Endothelial cell of umbilical vein (primary cell): ENCODE results near the gene MOCS2. TPM values are rescaled to one million over a fixed set of nuclear protein-coding genes. Genes with fewer than 3 reads are reported as not detected.
"Not testable (repeated sequence)": the region's sequence is repeated elsewhere in the genome, so short reads cannot be mapped to it uniquely, and the experiment has no call there.

Experiments used
- BruUV-seq: library from RNA; stranded (reverse); fragments of 400-500 nt; replicated peaks from 2 replicates; lab custom pipeline; 2021; lab: Mats Ljungman, UMichigan
- CTCF ChIA-PET: fragments of 300-600, 350-600 bp; sonication (Branson Sonifier 250); formaldehyde crosslinking; loops from one replicate; lab custom pipeline; 2021; ENCODE audit warnings: antibody characterized with exemption, inconsistent platforms; lab: Charles Lee
- POLR2A ChIA-PET: fragments of 300-600, 350-600 bp; sonication (Branson Sonifier 250); formaldehyde crosslinking; loops from one replicate; lab custom pipeline; 2021; ENCODE audit warnings: antibody characterized with exemption, inconsistent platforms; lab: Charles Lee
- DNase-seq: peaks from one replicate; pipeline ENCODE4 v3.0.0-alpha.2; 2011; ENCODE audit warnings: low read depth, low spot score
- FAIRE-seq: peaks from 2 replicates; lab custom pipeline; 2011; peaks lifted over from hg19 to GRCh38; lab: Jason Lieb, UNC
- H2AFZ ChIP-seq: 2 replicates; pipeline ENCODE4 v1.6.0; 2012; ENCODE audit warnings: low read depth, low read length, control low read depth, inconsistent platforms
- H3K27ac ChIP-seq: 2 replicates; pipeline ENCODE4 v1.5.1; 2011; ENCODE audit warnings: low read depth, mild to moderate bottlenecking, control low read depth, low read length, moderate library complexity; ENCODE audit not compliant: insufficient read depth
- H3K27me3 ChIP-seq, 2 experiments: 2 replicates each; pipeline versions ENCODE4 v1.6.0 to v1.6.1; 2011; ENCODE audit warnings: low read length in 2 of 2, mixed read lengths in 1 of 2; ENCODE audit not compliant: control insufficient read depth in 2 of 2, insufficient read depth in 2 of 2
- H3K36me3 ChIP-seq, 2 experiments: 2 replicates in 1 of 2; 3 replicates in 1 of 2; pipeline ENCODE4 v1.5.1; 2011; ENCODE audit warnings: low read length in 2 of 2, mild to moderate bottlenecking in 1 of 2, moderate library complexity in 1 of 2; ENCODE audit not compliant: control insufficient read depth in 2 of 2, insufficient read depth in 2 of 2; ENCODE audit errors: extremely low read depth in 1 of 2
- H3K4me1 ChIP-seq: 3 replicates; pipeline ENCODE4 v1.5.1; 2011; ENCODE audit warnings: mild to moderate bottlenecking, low read length; ENCODE audit not compliant: control insufficient read depth, insufficient read depth; ENCODE audit errors: extremely low read depth
- H3K4me2 ChIP-seq: 2 replicates; pipeline ENCODE4 v1.6.1; 2011; ENCODE audit warnings: low read length, control low read depth, mixed read lengths; ENCODE audit not compliant: insufficient read depth
- H3K4me3 ChIP-seq, 3 experiments: fragments of 200-600 bp in 1 of 3; sonication (generic), shearing (Covaris generic) in 1 of 3; replicated peaks in 1 of 3; 2 replicates each; pipeline ENCODE4 v1.5.1; 2011 to 2016; ENCODE audit warnings: control low read depth in 3 of 3, low read length in 3 of 3, mild to moderate bottlenecking in 2 of 3, inconsistent platforms in 1 of 3, low read depth in 1 of 3, moderate library complexity in 1 of 3; ENCODE audit not compliant: insufficient read depth in 1 of 3
- H3K79me2 ChIP-seq: 2 replicates; pipeline ENCODE4 v1.6.0; 2012; ENCODE audit warnings: low read length, inconsistent platforms; ENCODE audit not compliant: control insufficient read depth, insufficient read depth
- H3K9ac ChIP-seq: replicated peaks from 2 replicates; pipeline ENCODE3; 2011; ENCODE audit warnings: low read length, control low read depth; ENCODE audit not compliant: insufficient read depth; ENCODE audit errors: extremely low read depth
- H3K9me1 ChIP-seq: replicated peaks from 3 replicates; pipeline ENCODE4 v1.6.0; 2011; ENCODE audit warnings: mild to moderate bottlenecking, low read length; ENCODE audit not compliant: control insufficient read depth, insufficient read depth; ENCODE audit errors: extremely low read depth
- H3K9me3 ChIP-seq: replicated peaks from 2 replicates; pipeline ENCODE4 v1.5.1; 2012; ENCODE audit warnings: low read length, inconsistent platforms; ENCODE audit not compliant: control insufficient read depth, insufficient read depth
- H4K20me1 ChIP-seq: replicated peaks from 2 replicates; pipeline ENCODE3; 2011; ENCODE audit warnings: mild to moderate bottlenecking, low read length; ENCODE audit not compliant: control insufficient read depth, insufficient read depth; ENCODE audit errors: extremely low read depth
- CTCF ChIP-seq, 2 donors: IDR thresholded peaks; 1 replicate in 1 of 2; 2 replicates in 1 of 2; pipeline ENCODE4 v1.5.1; 2011; ENCODE audit warnings: low read length in 2 of 2, mild to moderate bottlenecking in 2 of 2, moderate library complexity in 2 of 2, control low read depth in 1 of 2, inconsistent platforms in 1 of 2, low read depth in 1 of 2; ENCODE audit not compliant: insufficient read depth in 1 of 2; ENCODE audit errors: extremely low read depth in 1 of 2
- EZH2 ChIP-seq: IDR thresholded peaks from 2 replicates; pipeline ENCODE4 v1.6.1; 2012; ENCODE audit warnings: borderline replicate concordance, low read depth, mild to moderate bottlenecking, moderate library complexity, low read length, inconsistent platforms; ENCODE audit not compliant: severe bottlenecking
- FOS ChIP-seq: IDR thresholded peaks from 2 replicates; pipeline ENCODE4 v1.6.1; 2011; ENCODE audit warnings: mild to moderate bottlenecking, low read length, moderate library complexity, borderline replicate concordance; ENCODE audit not compliant: insufficient read depth
- GATA2 ChIP-seq: IDR thresholded peaks from 2 replicates; pipeline ENCODE4 v1.7.0; 2011; ENCODE audit warnings: low read depth, mild to moderate bottlenecking, moderate library complexity, mixed read lengths, low read length; ENCODE audit not compliant: insufficient read length, insufficient read depth
- JUN ChIP-seq: IDR thresholded peaks from 2 replicates; pipeline ENCODE4 v1.6.1; 2011; ENCODE audit warnings: borderline replicate concordance, low read depth; ENCODE audit not compliant: insufficient read length, insufficient read depth
- MAX ChIP-seq: IDR thresholded peaks from 2 replicates; pipeline ENCODE4 v1.6.1; 2011; ENCODE audit not compliant: insufficient read depth, insufficient read length
- MYC ChIP-seq: IDR thresholded peaks from one replicate; pipeline ENCODE4 v1.6.1; 2011; ENCODE audit warnings: mild to moderate bottlenecking, low read depth, low read length
- POLR2A ChIP-seq: IDR thresholded peaks from 2 replicates; pipeline ENCODE4 v1.6.1; 2012; ENCODE audit warnings: low read depth, mild to moderate bottlenecking, control low read depth, low read length
- POLR2AphosphoS5 ChIP-seq: IDR thresholded peaks from 2 replicates; pipeline ENCODE4 v1.6.1; 2012; ENCODE audit warnings: low read depth, mild to moderate bottlenecking, control low read depth, low read length, moderate library complexity; ENCODE audit not compliant: insufficient read depth
- dilution Hi-C: fragments of 300-500 bp; cut with MboI; formaldehyde crosslinking; loops from one replicate; pipeline ENCODE4 v1.15.0; 2019; ENCODE audit warnings: low sequenced_read_pairs; ENCODE audit not compliant: extremely low pct_ligation_motif_present
- intact Hi-C: fragments of 100-400 bp; cut with micrococcal nuclease; formaldehyde crosslinking; loops from one replicate; pipeline ENCODE4 v1.10.0; 2022
- polyA plus RNA-seq, 4 experiments: library from polyadenylated mRNA; depleted of rRNA in 3 of 4; stranded (reverse) in 3 of 4; unstranded in 1 of 4; fragments of >200 nt; gene quantifications; 2 replicates each; pipeline versions ENCODE4 v1.2.1 to v1.2.3, GENCODE V29; 2011 to 2012; ENCODE audit warnings: missing spikeins in 1 of 4
- total RNA-seq: library from RNA; stranded (reverse); gene quantifications from 2 replicates; pipeline ENCODE4 v1.2.3, GENCODE V29; 2021

MOCS2 gene
- total and polyA plus RNA-seq, 2 donors (not counting 3 experiments of a cell fraction or from before 2014, with no cell fraction given): 14.3 to 31.5 TPM

GRCh38 chr5:53112909-53113308 is 3.4 kb upstream of the MOCS2 start:
- H3K36me3 ChIP-seq: no peaks in the 10 kb centered on the region
- no peak overlapping the region for H3K27ac ChIP-seq
- H3K9ac ChIP-seq: no peak overlapping the region
- peaks cover 1% of the 10 kb centered on the region for H3K79me2 ChIP-seq
- dilution Hi-C loops (no loop called here), intact Hi-C loops (no loop called here)
- H4K20me1 ChIP-seq: no peaks in the 10 kb centered on the region
- DNase-seq: no peak
- BruUV-seq: no TSS peak
- FAIRE-seq: no peak
- H3K4me3 ChIP-seq: no peak overlapping the region
- ChIA-PET POLR2A (no interaction called here), CTCF (interaction anchor here (1.2 to 1.9 kb wide), 2 partner anchors 11 to 165 kb away, joined by 4 to 6 read pairs; no protein-coding TSS in a partner anchor)
- no peak overlapping the region for H3K4me2 ChIP-seq
- no peak overlapping the region for H2AFZ ChIP-seq
- H3K27me3 ChIP-seq: no peaks in the 10 kb centered on the region
- H3K9me3 ChIP-seq: no peaks in the 10 kb centered on the region
- H3K4me1 ChIP-seq: peaks cover 16% of the 10 kb centered on the region
- no peaks in the 10 kb centered on the region for H3K9me1 ChIP-seq
- TF ChIP-seq GATA2: no peak
- no peak for TF ChIP-seq EZH2
- no peak for TF ChIP-seq JUN
- TF ChIP-seq POLR2AphosphoS5: no peak
- TF ChIP-seq POLR2A: no peak
- no peak for TF ChIP-seq CTCF (IDR thresholded peaks at IDR 0.05; ENCODE audit: extremely low read depth in 1 of 2, insufficient read depth in 1 of 2, low read depth in 1 of 2, low read length in 2 of 2)
- no peak for TF ChIP-seq FOS
- no peak for TF ChIP-seq MYC
- TF ChIP-seq MAX: no peak

- H3K9ac ChIP-seq, H3K27me3 ChIP-seq, H2AFZ ChIP-seq, FAIRE-seq, H3K9me1 ChIP-seq, H3K79me2 ChIP-seq, DNase-seq, H3K36me3 ChIP-seq, H3K9me3 ChIP-seq, dilution Hi-C loops, H3K4me3 ChIP-seq, H3K4me2 ChIP-seq, BruUV-seq, H4K20me1 ChIP-seq, intact Hi-C loops, H3K27ac ChIP-seq, POLR2A ChIA-PET: not testable (repeated sequence)
- CTCF ChIA-PET: interaction anchor here (1.2 to 1.9 kb wide), 2 partner anchors 12 to 165 kb away, joined by 4 to 6 read pairs; no protein-coding TSS in a partner anchor
- H3K4me1 ChIP-seq: peaks cover 16% of the 10 kb centered on the region
Observed at GRCh38 chr5:53112307-53112706, 2.8 kb upstream of the MOCS2 start.
